Common myeloid progenitor, CD34-positive (primary cell): ENCODE measurements around the gene CFHR1. TPM values are rescaled to one million over a fixed set of nuclear protein-coding genes. Genes with fewer than 3 reads are reported as not detected.
"Not testable (repeated sequence)": the region's sequence is repeated elsewhere in the genome, so short reads cannot be mapped to it uniquely, and the experiment has no call there.

ENCODE experiments used
- CTCF ChIA-PET: fragments of 350-600 bp; sonication (Branson Sonifier 250); formaldehyde crosslinking; loops from one replicate; lab custom pipeline; 2021; ENCODE audit warnings: antibody characterized with exemption; lab: Charles Lee
- POLR2A ChIA-PET: fragments of 350-600 bp; sonication (Branson Sonifier 250); formaldehyde crosslinking; loops from one replicate; lab custom pipeline; 2021; ENCODE audit warnings: antibody characterized with exemption; lab: Charles Lee
- DNase-seq, 3 donors: peaks; one replicate each; pipeline versions ENCODE4 v3.0.0 to v3.0.0-alpha.2; 2013
- H3K27ac ChIP-seq, 2 experiments: 1 replicate in 1 of 2; 2 replicates in 1 of 2; pipeline ENCODE4 v1.7.0; 2013; ENCODE audit warnings: inconsistent platforms in 2 of 2, low read length in 2 of 2, mild to moderate bottlenecking in 2 of 2, low read depth in 1 of 2, moderate library complexity in 1 of 2; ENCODE audit not compliant: severe bottlenecking in 2 of 2, insufficient read depth in 1 of 2, poor library complexity in 1 of 2
- H3K27me3 ChIP-seq, 5 experiments: replicated peaks in 2 of 5; 1 replicate in 3 of 5; 2 replicates in 2 of 5; pipeline versions ENCODE4 v1.6.1 to v1.7.0; 2013; ENCODE audit warnings: low read length in 4 of 5, mild to moderate bottlenecking in 2 of 5, moderate library complexity in 2 of 5, inconsistent platforms in 1 of 5; ENCODE audit not compliant: insufficient read depth in 5 of 5, control insufficient read depth in 4 of 5
- H3K36me3 ChIP-seq, 4 experiments: 1 replicate in 2 of 4; 2 replicates in 2 of 4; pipeline versions ENCODE4 v1.6.1 to v1.7.0; 2013; ENCODE audit warnings: low read length in 3 of 4, control low read depth in 1 of 4, mild to moderate bottlenecking in 1 of 4; ENCODE audit not compliant: control insufficient read depth in 4 of 4, insufficient read depth in 4 of 4
- H3K4me1 ChIP-seq, 4 experiments: 1 replicate in 3 of 4; 2 replicates in 1 of 4; pipeline versions ENCODE4 v1.6.1 to v1.7.1; 2013; ENCODE audit warnings: low read length in 3 of 4, mild to moderate bottlenecking in 3 of 4, control low read depth in 1 of 4, inconsistent platforms in 1 of 4, moderate library complexity in 1 of 4; ENCODE audit not compliant: control insufficient read depth in 4 of 4, insufficient read depth in 4 of 4; ENCODE audit errors: control extremely low read depth in 1 of 4
- H3K4me3 ChIP-seq, 7 experiments: 1 replicate in 4 of 7; 2 replicates in 3 of 7; pipeline versions ENCODE4 v1.5.1 to v1.7.0; 2013; ENCODE audit warnings: mild to moderate bottlenecking in 7 of 7, low read length in 6 of 7, moderate library complexity in 6 of 7, inconsistent platforms in 2 of 7, low read depth in 2 of 7, control low read depth in 1 of 7; ENCODE audit not compliant: insufficient read depth in 4 of 7, control insufficient read depth in 1 of 7; ENCODE audit errors: extremely low read depth in 1 of 7
- H3K9me3 ChIP-seq, 5 experiments: 1 replicate in 4 of 5; 2 replicates in 1 of 5; pipeline versions ENCODE4 v1.6.1 to v1.7.1; 2013; ENCODE audit warnings: low read length in 4 of 5, mild to moderate bottlenecking in 2 of 5, inconsistent platforms in 1 of 5, low read depth in 1 of 5, moderate library complexity in 1 of 5; ENCODE audit not compliant: control insufficient read depth in 4 of 5, insufficient read depth in 2 of 5; ENCODE audit errors: control extremely low read depth in 1 of 5
- WGBS: methylation state at CpG from one replicate; pipeline ENCODE4 v1.1.5; 2013; ENCODE audit not compliant: insufficient coverage; 5-methylcytosine and 5-hydroxymethylcytosine counted together
- polyA plus RNA-seq: library from polyadenylated mRNA; unstranded; fragments of 120-200 nt; gene quantifications from one replicate; pipeline ENCODE4 v1.2.1, GENCODE V29; 2013

Gene CFHR1
- polyA plus RNA-seq: 0.08 TPM

- WGBS: no CpG with 5 or more reads among the region's 1 CpG
- CTCF ChIA-PET, H3K4me3 ChIP-seq, POLR2A ChIA-PET, DNase-seq, H3K9me3 ChIP-seq, H3K4me1 ChIP-seq, H3K36me3 ChIP-seq, H3K27ac ChIP-seq, H3K27me3 ChIP-seq: not testable (repeated sequence)
These were observed at the start of gene CFHR1 for GRCh38 chr1:196819531-196819930. TSS of gene CFHR1 (plus strand) at chr1:196819731. CDS start at chr1:196819845, 114 bp downstream.

GRCh38 chr1:196769823-196770222, 49.7 kb upstream of the CFHR1 start:
- H3K9me3 ChIP-seq, CTCF ChIA-PET, H3K27me3 ChIP-seq, H3K27ac ChIP-seq, H3K4me3 ChIP-seq, H3K4me1 ChIP-seq, POLR2A ChIA-PET, DNase-seq, H3K36me3 ChIP-seq: not testable (repeated sequence)
- WGBS: 100% methylated on average over 1 of the region's 4 CpGs

GRCh38 chr1:196773713-196774112, 45.8 kb upstream of the CFHR1 start:
- no peaks in the 10 kb centered on the region for H3K27me3 ChIP-seq
- no peaks in the 10 kb centered on the region for H3K9me3 ChIP-seq
- WGBS: no CpG with 5 or more reads among the region's 1 CpG
- H3K27ac ChIP-seq: no peak overlapping the region
- H3K4me1 ChIP-seq: no peaks in the 10 kb centered on the region
- H3K36me3 ChIP-seq: no peaks in the 10 kb centered on the region
- DNase-seq: no peak
- ChIA-PET POLR2A (no interaction called here), CTCF (no interaction called here)
- no peak overlapping the region for H3K4me3 ChIP-seq

- WGBS: no CpG with 5 or more reads among the region's 2 CpGs
- Histone ChIP-seq H3K36me3 (no peaks in the 10 kb centered on the region), H3K27me3 (no peaks in the 10 kb centered on the region), H3K9me3 (no peaks in the 10 kb centered on the region), H3K27ac (no peak overlapping the region), H3K4me3 (no peak overlapping the region), H3K4me1 (no peaks in the 10 kb centered on the region)
- ChIA-PET CTCF (no interaction called here), POLR2A (no interaction called here)
- DNase-seq: no peak
These were observed 45.4 kb upstream of the CFHR1 start for GRCh38 chr1:196774175-196774574.

GRCh38 chr1:196774603-196775002, 44.9 kb upstream of the CFHR1 start, which contains the start of gene CFHR3:
TSS of gene CFHR3 (plus strand) at chr1:196774840. CDS start at chr1:196774887, 47 bp downstream.
- H3K4me1 ChIP-seq: no peaks in the 10 kb centered on the region
- H3K4me3 ChIP-seq: no peak within 1 kb of the TSS
- H3K36me3 ChIP-seq: no peaks in the 10 kb centered on the region
- no peaks in the 10 kb centered on the region for H3K27me3 ChIP-seq
- ChIA-PET CTCF (no interaction called here), POLR2A (no interaction called here)
- H3K9me3 ChIP-seq: no peaks in the 10 kb centered on the region
- H3K27ac ChIP-seq: no peak within 1 kb of the TSS
- DNase-seq: no peak

GRCh38 chr1:196777603-196778002, 41.9 kb upstream of the CFHR1 start:
- no peak overlapping the region for H3K27ac ChIP-seq
- POLR2A ChIA-PET: no interaction called here
- no peaks in the 10 kb centered on the region for H3K4me1 ChIP-seq
- H3K27me3 ChIP-seq: no peaks in the 10 kb centered on the region
- no peaks in the 10 kb centered on the region for H3K9me3 ChIP-seq
- no peak for DNase-seq
- H3K36me3 ChIP-seq: no peaks in the 10 kb centered on the region
- H3K4me3 ChIP-seq: no peak overlapping the region
- CTCF ChIA-PET: no interaction called here
- 100% methylated on average over 3 of the region's 13 CpGs for WGBS

- CTCF ChIA-PET: no interaction called here
- POLR2A ChIA-PET: no interaction called here
- no peaks in the 10 kb centered on the region for H3K36me3 ChIP-seq
- WGBS: no CpG with 5 or more reads among the region's 1 CpG
- H3K9me3 ChIP-seq: no peaks in the 10 kb centered on the region
- H3K27me3 ChIP-seq: no peaks in the 10 kb centered on the region
- H3K4me3 ChIP-seq: no peak overlapping the region
- no peaks in the 10 kb centered on the region for H3K4me1 ChIP-seq
- DNase-seq: no peak
- H3K27ac ChIP-seq: no peak overlapping the region
These were observed 40.4 kb upstream of the CFHR1 start for GRCh38 chr1:196779093-196779492.
